HEK293 (cell line): ENCODE results near the gene SLC6A11.

Experiments
- CTCF ChIA-PET: fragments of 350-600 bp; formaldehyde crosslinking; extraction: SDS; loops from one replicate; lab custom pipeline; 2021; ENCODE audit warnings: antibody characterized with exemption; lab: Yijun Ruan, JAX
- POLR2A ChIA-PET: fragments of 300-600 bp; formaldehyde crosslinking; extraction: SDS; loops from one replicate; lab custom pipeline; 2020; ENCODE audit warnings: antibody characterized with exemption, inconsistent platforms; lab: Yijun Ruan, JAX
- H3K27ac ChIP-seq: fragments of 200-500 bp; sonication (Bioruptor generic); 2 replicates; pipeline ENCODE4 v1.5.1; 2014; ENCODE audit warnings: low read depth, low read length, control low read depth, inconsistent platforms; ENCODE audit errors: extremely low read depth
- H3K36me3 ChIP-seq, 2 experiments: fragments of 200-500 bp in 1 of 2; sonication (Bioruptor generic) in 1 of 2; 1 replicate in 1 of 2; 2 replicates in 1 of 2; pipeline ENCODE4 v1.5.1; 2014 to 2017; ENCODE audit warnings: inconsistent platforms in 2 of 2, low read length in 2 of 2; ENCODE audit not compliant: control insufficient read depth in 2 of 2, insufficient read depth in 1 of 2
- H3K4me1 ChIP-seq: fragments of 200-500 bp; sonication (Bioruptor generic); 2 replicates; pipeline ENCODE4 v1.5.1; 2014; ENCODE audit warnings: mild to moderate bottlenecking, low read length, inconsistent platforms; ENCODE audit not compliant: control insufficient read depth, insufficient read depth
- H3K4me3 ChIP-seq: 2 replicates; pipeline ENCODE4 v1.5.1; 2011; ENCODE audit warnings: low read depth, mild to moderate bottlenecking, control low read depth, low read length, moderate library complexity
- H3K9me3 ChIP-seq: fragments of 200-500 bp; sonication (Bioruptor generic); 2 replicates; pipeline ENCODE4 v1.5.1; 2014; ENCODE audit warnings: low read depth, low read length, inconsistent platforms; ENCODE audit not compliant: control insufficient read depth, insufficient read depth
- GLI2 ChIP-seq: fragments of 450-650 bp; formaldehyde crosslinking; IDR thresholded peaks from 2 replicates; pipeline ENCODE4; 2017; ENCODE audit warnings: missing biosample characterization, missing genetic modification characterization, low read depth, borderline replicate concordance
- MEIS1 ChIP-seq: sonication (generic); formaldehyde crosslinking; IDR thresholded peaks from 2 replicates; pipeline ENCODE4 v1.8.1; 2022; ENCODE audit warnings: missing genetic modification reagents, mild to moderate bottlenecking, borderline replicate concordance
- ZBTB7A ChIP-seq: fragments of 450-650 bp; formaldehyde crosslinking; IDR thresholded peaks from 2 replicates; pipeline ENCODE4 v1.5.1; 2016; ENCODE audit warnings: low read depth, missing biosample characterization, missing genetic modification characterization
- ZIC2 ChIP-seq: fragments of 450-650 bp; formaldehyde crosslinking; IDR thresholded peaks from 2 replicates; pipeline ENCODE4 v1.5.1; 2016; ENCODE audit warnings: missing biosample characterization, missing genetic modification characterization
- ZNF16 ChIP-seq: fragments of 450-650 bp; formaldehyde crosslinking; IDR thresholded peaks from 2 replicates; pipeline ENCODE4 v1.5.1; 2016; ENCODE audit warnings: low read depth, missing biosample characterization, missing genetic modification characterization
- ZNF324 ChIP-seq: fragments of 450-650 bp; formaldehyde crosslinking; IDR thresholded peaks from 2 replicates; pipeline ENCODE4 v1.5.1; 2016; ENCODE audit warnings: missing biosample characterization, missing genetic modification characterization
- ZNF341 ChIP-seq: fragments of 450-650 bp; formaldehyde crosslinking; IDR thresholded peaks from 2 replicates; pipeline ENCODE4; 2016; ENCODE audit warnings: low read depth, missing biosample characterization, missing genetic modification characterization
- ZNF701 ChIP-seq: fragments of 450-650 bp; formaldehyde crosslinking; IDR thresholded peaks from 2 replicates; pipeline ENCODE4 v1.5.1; 2016; ENCODE audit warnings: missing biosample characterization, missing genetic modification characterization
- TF ChIP-seq, protein P1 (sequence below): fragments of 450-650 bp; formaldehyde crosslinking; IDR thresholded peaks from 2 replicates; pipeline ENCODE4 v1.5.0; 2017; ENCODE audit warnings: missing biosample characterization, missing genetic modification characterization, borderline replicate concordance
- TF ChIP-seq, protein P2 (sequence below): fragments of 450-650 bp; formaldehyde crosslinking; IDR thresholded peaks from 2 replicates; pipeline ENCODE4 v1.5.1; 2016; ENCODE audit warnings: missing biosample characterization, missing genetic modification characterization
- TF ChIP-seq, protein P3 (sequence below): fragments of 450-650 bp; formaldehyde crosslinking; conservative IDR thresholded peaks from 2 replicates; pipeline ENCODE4 v1.5.1; 2016; ENCODE audit warnings: low read depth, missing biosample characterization, missing genetic modification characterization

Gene SLC6A11

DNA sequence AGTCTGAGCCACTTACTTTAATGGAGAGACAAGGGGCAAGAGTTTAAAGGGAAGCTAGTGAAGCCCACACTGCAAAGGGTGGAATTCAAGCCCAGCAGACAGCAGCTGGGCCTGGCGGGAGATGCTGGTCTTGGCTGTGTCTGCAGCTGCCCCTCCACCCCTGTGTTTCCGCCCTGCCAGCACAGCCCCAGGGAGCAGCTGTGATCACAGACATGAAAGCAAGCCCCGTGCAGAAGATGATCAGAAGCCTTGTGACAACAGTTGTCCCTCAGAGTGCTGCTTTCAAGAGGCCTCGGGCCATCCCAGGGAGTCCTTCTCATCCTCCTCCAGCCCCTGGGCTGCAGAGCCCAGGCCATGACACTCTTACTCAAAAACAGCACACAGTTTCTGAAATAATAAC is 152.4 kb downstream of the SLC6A11 start:
- ChIA-PET CTCF (no interaction called here), POLR2A (no interaction called here)
- H3K4me1 ChIP-seq = no peaks in the 10 kb centered on the region
- no peaks in the 10 kb centered on the region for H3K9me3 ChIP-seq
- peak; percentile 48; the same call in 1 of the 2 replicates for TF ChIP-seq ZNF341 (tag by site-specific recombination)
- TF ChIP-seq ZIC2 (tag by site-specific recombination) = peak; percentile 55; the same call in 1 of the 2 replicates
- TF ChIP-seq ZNF701 (tag by site-specific recombination) = no peak
- TF ChIP-seq, protein P1, sequence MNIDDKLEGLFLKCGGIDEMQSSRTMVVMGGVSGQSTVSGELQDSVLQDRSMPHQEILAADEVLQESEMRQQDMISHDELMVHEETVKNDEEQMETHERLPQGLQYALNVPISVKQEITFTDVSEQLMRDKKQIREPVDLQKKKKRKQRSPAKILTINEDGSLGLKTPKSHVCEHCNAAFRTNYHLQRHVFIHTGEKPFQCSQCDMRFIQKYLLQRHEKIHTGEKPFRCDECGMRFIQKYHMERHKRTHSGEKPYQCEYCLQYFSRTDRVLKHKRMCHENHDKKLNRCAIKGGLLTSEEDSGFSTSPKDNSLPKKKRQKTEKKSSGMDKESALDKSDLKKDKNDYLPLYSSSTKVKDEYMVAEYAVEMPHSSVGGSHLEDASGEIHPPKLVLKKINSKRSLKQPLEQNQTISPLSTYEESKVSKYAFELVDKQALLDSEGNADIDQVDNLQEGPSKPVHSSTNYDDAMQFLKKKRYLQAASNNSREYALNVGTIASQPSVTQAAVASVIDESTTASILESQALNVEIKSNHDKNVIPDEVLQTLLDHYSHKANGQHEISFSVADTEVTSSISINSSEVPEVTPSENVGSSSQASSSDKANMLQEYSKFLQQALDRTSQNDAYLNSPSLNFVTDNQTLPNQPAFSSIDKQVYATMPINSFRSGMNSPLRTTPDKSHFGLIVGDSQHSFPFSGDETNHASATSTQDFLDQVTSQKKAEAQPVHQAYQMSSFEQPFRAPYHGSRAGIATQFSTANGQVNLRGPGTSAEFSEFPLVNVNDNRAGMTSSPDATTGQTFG (tag by site-specific recombination) = no peak
- H3K27ac ChIP-seq = no peak overlapping the region
- no peak overlapping the region for H3K4me3 ChIP-seq
- H3K36me3 ChIP-seq = no peaks in the 10 kb centered on the region

DNA sequence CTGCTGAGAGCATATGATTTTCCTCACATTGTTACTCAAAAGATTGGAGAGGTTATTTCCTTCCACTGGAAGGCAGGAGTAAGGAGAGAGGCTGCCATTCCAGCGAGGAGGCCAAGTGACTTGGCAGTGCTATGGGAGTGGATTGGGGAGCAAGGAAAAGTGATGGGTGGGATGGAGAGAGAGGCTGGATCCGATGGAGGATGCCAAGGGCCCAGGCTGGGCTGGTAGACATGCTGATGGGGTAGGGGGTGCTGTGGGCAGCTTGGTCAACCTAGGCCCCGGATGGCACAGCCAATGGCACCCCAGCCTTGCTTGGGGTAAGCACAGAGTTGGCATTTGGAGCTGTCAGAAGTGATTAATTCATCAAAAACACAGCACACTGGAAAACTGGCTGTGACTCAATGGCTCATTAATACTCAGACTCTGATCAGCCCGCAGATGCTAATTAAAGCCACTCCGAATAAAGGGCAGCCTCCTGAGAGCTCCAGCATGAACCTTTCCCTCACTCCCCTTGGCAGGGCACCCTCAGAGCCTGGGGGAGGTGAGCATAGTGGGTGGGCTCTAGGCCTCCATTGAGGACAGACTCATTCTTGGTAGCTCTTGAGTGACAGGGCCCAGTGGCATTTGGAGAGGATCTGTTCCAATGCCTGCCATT is 154.4 kb downstream of the SLC6A11 start:
- H3K4me1 ChIP-seq = no peaks in the 10 kb centered on the region
- POLR2A ChIA-PET = no interaction called here
- no peaks in the 10 kb centered on the region for H3K36me3 ChIP-seq
- no peak overlapping the region for H3K4me3 ChIP-seq
- no peaks in the 10 kb centered on the region for H3K9me3 ChIP-seq
- no peak for TF ChIP-seq ZBTB7A (tag by site-specific recombination)
- TF ChIP-seq ZNF16 (tag by site-specific recombination) = no peak
- TF ChIP-seq, protein P2, sequence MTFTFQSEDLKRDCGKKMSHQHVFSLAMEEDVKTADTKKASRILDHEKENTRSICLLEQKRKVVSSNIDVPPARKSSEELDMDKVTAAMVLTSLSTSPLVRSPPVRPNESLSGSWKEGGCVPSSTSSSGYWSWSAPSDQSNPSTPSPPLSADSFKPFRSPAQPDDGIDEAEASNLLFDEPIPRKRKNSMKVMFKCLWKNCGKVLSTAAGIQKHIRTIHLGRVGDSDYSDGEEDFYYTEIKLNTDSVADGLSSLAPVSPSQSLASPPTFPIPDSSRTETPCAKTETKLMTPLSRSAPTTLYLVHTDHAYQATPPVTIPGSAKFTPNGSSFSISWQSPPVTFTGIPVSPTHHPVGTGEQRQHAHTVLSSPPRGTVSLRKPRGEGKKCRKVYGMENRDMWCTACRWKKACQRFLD (tag by site-specific recombination) = no peak
- no peak for TF ChIP-seq MEIS1 (CRISPR knock-in tag)
- TF ChIP-seq, protein P3, sequence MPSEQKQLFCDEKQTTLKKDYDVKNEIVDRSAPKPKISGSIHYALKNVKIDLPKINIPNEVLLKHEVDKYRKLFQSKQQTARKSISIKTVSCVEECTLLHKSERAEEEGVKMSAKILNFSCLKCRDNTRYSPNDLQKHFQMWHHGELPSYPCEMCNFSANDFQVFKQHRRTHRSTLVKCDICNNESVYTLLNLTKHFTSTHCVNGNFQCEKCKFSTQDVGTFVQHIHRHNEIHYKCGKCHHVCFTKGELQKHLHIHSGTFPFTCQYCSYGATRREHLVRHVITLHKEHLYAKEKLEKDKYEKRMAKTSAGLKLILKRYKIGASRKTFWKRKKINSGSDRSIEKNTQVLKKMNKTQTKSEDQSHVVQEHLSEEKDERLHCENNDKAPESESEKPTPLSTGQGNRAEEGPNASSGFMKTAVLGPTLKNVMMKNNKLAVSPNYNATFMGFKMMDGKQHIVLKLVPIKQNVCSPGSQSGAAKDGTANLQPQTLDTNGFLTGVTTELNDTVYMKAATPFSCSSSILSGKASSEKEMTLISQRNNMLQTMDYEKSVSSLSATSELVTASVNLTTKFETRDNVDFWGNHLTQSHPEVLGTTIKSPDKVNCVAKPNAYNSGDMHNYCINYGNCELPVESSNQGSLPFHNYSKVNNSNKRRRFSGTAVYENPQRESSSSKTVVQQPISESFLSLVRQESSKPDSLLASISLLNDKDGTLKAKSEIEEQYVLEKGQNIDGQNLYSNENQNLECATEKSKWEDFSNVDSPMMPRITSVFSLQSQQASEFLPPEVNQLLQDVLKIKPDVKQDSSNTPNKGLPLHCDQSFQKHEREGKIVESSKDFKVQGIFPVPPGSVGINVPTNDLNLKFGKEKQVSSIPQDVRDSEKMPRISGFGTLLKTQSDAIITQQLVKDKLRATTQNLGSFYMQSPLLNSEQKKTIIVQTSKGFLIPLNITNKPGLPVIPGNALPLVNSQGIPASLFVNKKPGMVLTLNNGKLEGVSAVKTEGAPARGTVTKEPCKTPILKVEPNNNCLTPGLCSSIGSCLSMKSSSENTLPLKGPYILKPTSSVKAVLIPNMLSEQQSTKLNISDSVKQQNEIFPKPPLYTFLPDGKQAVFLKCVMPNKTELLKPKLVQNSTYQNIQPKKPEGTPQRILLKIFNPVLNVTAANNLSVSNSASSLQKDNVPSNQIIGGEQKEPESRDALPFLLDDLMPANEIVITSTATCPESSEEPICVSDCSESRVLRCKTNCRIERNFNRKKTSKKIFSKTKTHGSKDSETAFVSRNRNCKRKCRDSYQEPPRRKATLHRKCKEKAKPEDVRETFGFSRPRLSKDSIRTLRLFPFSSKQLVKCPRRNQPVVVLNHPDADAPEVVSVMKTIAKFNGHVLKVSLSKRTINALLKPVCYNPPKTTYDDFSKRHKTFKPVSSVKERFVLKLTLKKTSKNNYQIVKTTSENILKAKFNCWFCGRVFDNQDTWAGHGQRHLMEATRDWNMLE = no peak
- no peak for TF ChIP-seq GLI2 (tag by site-specific recombination)
- TF ChIP-seq ZNF324 = no peak
- no peak overlapping the region for H3K27ac ChIP-seq
- CTCF ChIA-PET = no interaction called here
